ENCODE results near the gene MICA.

MICA gene

DNA sequence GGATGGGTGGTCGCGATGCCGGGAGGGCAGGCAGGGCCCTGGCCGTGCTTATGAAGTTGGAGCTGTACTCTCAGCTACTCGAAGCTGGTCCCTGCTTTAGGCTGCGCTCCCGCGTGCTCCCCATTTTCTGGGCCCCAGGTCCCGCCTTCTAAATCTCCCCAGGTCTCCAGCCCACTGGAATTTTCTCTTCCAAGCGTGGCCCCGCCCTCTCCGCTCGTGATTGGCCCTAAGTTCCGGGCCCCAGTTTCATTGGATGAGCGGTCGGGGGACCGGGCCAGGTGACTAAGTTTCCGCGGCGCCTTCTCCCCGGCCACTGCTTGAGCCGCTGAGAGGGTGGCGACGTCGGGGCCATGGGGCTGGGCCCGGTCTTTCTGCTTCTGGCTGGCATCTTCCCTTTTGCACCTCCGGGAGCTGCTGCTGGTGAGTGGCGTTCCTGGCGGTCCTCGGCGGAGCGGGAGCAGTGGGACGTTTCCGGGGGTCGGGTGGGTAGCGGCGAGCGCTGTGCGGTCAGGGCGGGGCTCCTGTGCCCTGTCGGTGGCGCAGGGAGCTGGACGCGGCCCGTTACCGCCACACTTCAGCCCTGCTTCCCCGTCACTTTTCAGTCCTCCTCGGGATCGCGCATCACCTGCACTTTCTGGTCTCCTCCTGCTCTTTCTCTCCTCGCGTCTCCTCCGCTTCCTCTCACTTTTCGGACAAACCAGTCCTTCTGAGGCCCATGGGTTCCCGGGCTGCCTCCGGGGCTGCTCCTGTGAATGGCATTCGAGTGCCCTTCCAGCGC is at the start of gene MICA:
Gene MICA (plus strand): TSS at position 313 of the 778 bp plus-strand sequence. CDS start 38 bp downstream, at position 351.
- TF ChIP-seq TCF12 (IDR thresholded peaks at IDR 0.05; ENCODE audit: low read depth), result peak; percentile 35; the same call in 1 of the 2 replicates
- TF ChIP-seq USF1 (IDR thresholded peaks at IDR 0.05), result peak; percentile 79
- peak; percentile 92 for TF ChIP-seq MAX (IDR thresholded peaks at IDR 0.05)
- TF ChIP-seq CREB1 (IDR thresholded peaks at IDR 0.05; ENCODE audit: low read depth), result no peak
- TF ChIP-seq EGR1 (IDR thresholded peaks at IDR 0.05), result 0 out of 2 replicates have a peak, but pooled peaks have one; percentile 8
- no peak; the same call in 1 of the 2 replicates for TF ChIP-seq CEBPB (IDR thresholded peaks at IDR 0.05)
- TF ChIP-seq YY1 (IDR thresholded peaks at IDR 0.05; ENCODE audit: low read depth), result no peak
- TF ChIP-seq ZBTB7A (IDR thresholded peaks at IDR 0.05; ENCODE audit: low read depth), result peak; percentile 81; the same call in 1 of the 2 replicates
- TF ChIP-seq NFIC (IDR thresholded peaks at IDR 0.05), result peak; percentile 10; the same call in 1 of the 2 replicates

- TF ChIP-seq ZBTB7A (IDR thresholded peaks at IDR 0.05; ENCODE audit: low read depth) (no peak), FOXM1 (IDR thresholded peaks at IDR 0.05; ENCODE audit: borderline replicate concordance, low read depth) (no peak), NFIC (IDR thresholded peaks at IDR 0.05) (no peak)
Measured at GRCh38 chr6:31354158-31354863, 49.1 kb upstream of the MICA start.

DNA sequence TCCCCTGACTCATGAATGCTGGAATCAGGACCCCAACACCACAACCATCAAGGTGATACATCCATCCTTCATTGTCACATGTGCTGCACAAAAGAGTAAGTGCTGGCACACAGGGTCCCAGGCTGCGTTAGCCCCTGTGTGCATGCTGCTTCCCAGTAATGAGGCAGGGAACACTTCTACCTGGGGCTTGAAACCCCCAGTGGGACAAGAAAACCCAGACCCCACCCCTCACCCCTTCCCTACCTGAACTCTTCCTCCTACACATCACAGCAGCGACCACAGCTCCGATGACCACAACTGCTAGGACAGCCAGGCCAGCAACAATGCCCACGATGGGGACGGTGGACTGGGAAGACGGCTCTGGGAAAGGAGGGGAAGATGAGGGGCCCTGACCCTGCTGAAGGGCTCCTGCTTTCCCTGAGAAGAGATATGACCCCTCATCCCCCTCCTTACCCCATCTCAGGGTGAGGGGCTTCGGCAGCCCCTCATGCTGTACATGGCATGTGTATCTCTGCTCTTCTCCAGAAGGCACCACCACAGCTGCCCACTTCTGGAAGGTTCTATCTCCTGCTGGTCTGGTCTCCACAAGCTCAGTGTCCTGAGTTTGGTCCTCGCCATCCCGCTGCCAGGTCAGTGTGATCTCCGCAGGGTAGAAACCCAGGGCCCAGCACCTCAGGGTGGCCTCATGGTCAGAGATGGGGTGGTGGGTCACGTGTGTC is 48.4 kb upstream of the MICA start:
- TF ChIP-seq ZBTB7A (IDR thresholded peaks at IDR 0.05; ENCODE audit: low read depth), result no peak
- TF ChIP-seq CEBPB (IDR thresholded peaks at IDR 0.05), result no peak
- no peak for TF ChIP-seq MAX (IDR thresholded peaks at IDR 0.05)
- no peak for TF ChIP-seq EGR1 (IDR thresholded peaks at IDR 0.05)
- TF ChIP-seq YY1 (IDR thresholded peaks at IDR 0.05; ENCODE audit: low read depth), result no peak
- no peak for TF ChIP-seq TAF1 (IDR thresholded peaks at IDR 0.05; ENCODE audit: low read depth)
- TF ChIP-seq RAD21 (IDR thresholded peaks at IDR 0.05; ENCODE audit: low read depth), result no peak
- TF ChIP-seq TEAD4 (IDR thresholded peaks at IDR 0.05), result no peak
- TF ChIP-seq REST (IDR thresholded peaks at IDR 0.05; ENCODE audit: low read depth), result no peak
- TF ChIP-seq FOXM1 (IDR thresholded peaks at IDR 0.05; ENCODE audit: borderline replicate concordance, low read depth), result no peak
- no peak for TF ChIP-seq NFIC (IDR thresholded peaks at IDR 0.05)
- TF ChIP-seq EP300 (IDR thresholded peaks at IDR 0.05; ENCODE audit: borderline replicate concordance), result no peak
- no peak for TF ChIP-seq CREB1 (IDR thresholded peaks at IDR 0.05; ENCODE audit: low read depth)
- TF ChIP-seq TCF12 (IDR thresholded peaks at IDR 0.05; ENCODE audit: low read depth), result no peak
- TF ChIP-seq USF1 (IDR thresholded peaks at IDR 0.05), result no peak

- no peak for TF ChIP-seq RAD21 (IDR thresholded peaks at IDR 0.05; ENCODE audit: low read depth)
- TF ChIP-seq CREB1 (IDR thresholded peaks at IDR 0.05; ENCODE audit: low read depth), result no peak
- no peak for TF ChIP-seq TCF12 (IDR thresholded peaks at IDR 0.05; ENCODE audit: low read depth)
- TF ChIP-seq NFIC (IDR thresholded peaks at IDR 0.05), result no peak
- no peak for TF ChIP-seq EP300 (IDR thresholded peaks at IDR 0.05; ENCODE audit: borderline replicate concordance)
- TF ChIP-seq YY1 (IDR thresholded peaks at IDR 0.05; ENCODE audit: low read depth), result no peak
- no peak for TF ChIP-seq REST (IDR thresholded peaks at IDR 0.05; ENCODE audit: low read depth)
- TF ChIP-seq USF1 (IDR thresholded peaks at IDR 0.05), result no peak
- TF ChIP-seq TAF1 (IDR thresholded peaks at IDR 0.05; ENCODE audit: low read depth), result no peak
- TF ChIP-seq CEBPB (IDR thresholded peaks at IDR 0.05), result no peak
- TF ChIP-seq EGR1 (IDR thresholded peaks at IDR 0.05), result no peak
- TF ChIP-seq FOXM1 (IDR thresholded peaks at IDR 0.05; ENCODE audit: borderline replicate concordance, low read depth), result no peak
- no peak for TF ChIP-seq ZBTB7A (IDR thresholded peaks at IDR 0.05; ENCODE audit: low read depth)
- no peak for TF ChIP-seq TEAD4 (IDR thresholded peaks at IDR 0.05)
- no peak for TF ChIP-seq MAX (IDR thresholded peaks at IDR 0.05)
Measured at GRCh38 chr6:31355583-31355948, 47.8 kb upstream of the MICA start.
